Sigmoid colon (tissue), 4 donors: ENCODE results near the gene MTSS2.

Source experiments
- POLR2A ChIP-seq, 2 donors: fragments of 450-650 bp; IDR thresholded peaks; one replicate each; pipeline ENCODE4 v1.6.1; 2016; ENCODE audit warnings: antibody characterized with exemption in 2 of 2, mild to moderate bottlenecking in 2 of 2, moderate library complexity in 2 of 2
- POLR2AphosphoS5 ChIP-seq, 4 donors: sonication (generic); formaldehyde crosslinking; IDR thresholded peaks; one replicate each; pipeline ENCODE4 v1.6.1; 2017; ENCODE audit warnings: antibody characterized with exemption in 4 of 4

- TF ChIP-seq POLR2AphosphoS5 (IDR thresholded peaks at IDR 0.05), result no peak
- no peak for TF ChIP-seq POLR2A (IDR thresholded peaks at IDR 0.05)
These were observed 25.6 kb upstream of the MTSS2 start for GRCh38 chr16:70711211-70712031.
